Pulmonary artery endothelial cell (primary cell): ENCODE measurements around the gene SMIM14. TPM values are rescaled to one million over a fixed set of nuclear protein-coding genes. Genes with fewer than 3 reads are reported as not detected.
"Not testable (repeated sequence)": the region's sequence is repeated elsewhere in the genome, so short reads cannot be mapped to it uniquely, and the experiment has no call there.

Experiments
- DNase-seq: peaks from one replicate; pipeline ENCODE4 v3.0.0-alpha.2; 2011; ENCODE audit warnings: low read depth, low spot score
- total RNA-seq: library from RNA; depleted of rRNA; stranded (reverse); fragments of >200 nt; gene quantifications from 2 replicates; pipeline ENCODE4 v1.2.3, GENCODE V29; 2014

Gene SMIM14
- total RNA-seq, 1 donor from 2014 or later = 16.0 TPM

GRCh38 chr4:39597695-39598381 lies 40.8 kb downstream of the SMIM14 start:
- no peak for DNase-seq

DNA sequence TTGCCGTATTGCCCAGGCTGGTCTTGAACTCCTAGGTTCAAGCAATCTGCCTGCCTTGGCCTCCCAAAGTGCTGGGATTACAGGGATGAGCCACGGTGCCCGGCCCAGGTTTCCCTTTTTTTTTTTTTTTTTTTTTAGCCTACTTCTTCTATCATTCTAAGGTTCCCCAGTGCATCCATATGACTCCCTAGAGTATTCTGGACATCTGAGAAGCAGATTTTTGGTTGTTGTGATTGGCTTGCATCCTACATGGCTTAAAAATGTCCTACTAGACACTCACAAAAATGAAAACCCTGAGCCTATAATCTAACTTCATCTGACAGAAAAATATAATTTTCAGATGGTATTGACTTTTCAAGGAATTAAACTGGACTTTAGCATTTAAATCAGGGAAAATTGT lies 41.7 kb downstream of the SMIM14 start:
- DNase-seq = no peak

DNA sequence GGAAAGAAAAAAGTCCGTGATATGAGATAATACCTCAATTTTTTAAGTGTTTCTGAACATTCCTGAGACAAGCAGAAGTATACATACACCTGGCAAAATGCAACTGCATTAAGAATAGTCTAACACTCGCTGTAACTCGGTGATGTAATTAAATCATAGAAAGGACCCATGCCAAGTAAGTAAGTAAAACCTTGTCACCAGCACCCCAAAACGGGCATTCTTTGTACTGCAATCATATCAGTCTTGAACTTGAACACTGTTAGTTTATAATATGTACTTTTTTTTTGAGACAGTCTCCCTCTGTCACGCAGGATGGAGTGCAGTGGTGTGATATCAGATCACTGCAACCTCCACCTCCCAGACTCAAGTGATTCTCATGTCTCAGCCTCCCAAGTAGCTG lies 47.4 kb downstream of the SMIM14 start:
- no peak for DNase-seq

- peak; percentile 41 for DNase-seq
Observed at GRCh38 chr4:39587881-39588280, 50.8 kb downstream of the SMIM14 start.

DNA sequence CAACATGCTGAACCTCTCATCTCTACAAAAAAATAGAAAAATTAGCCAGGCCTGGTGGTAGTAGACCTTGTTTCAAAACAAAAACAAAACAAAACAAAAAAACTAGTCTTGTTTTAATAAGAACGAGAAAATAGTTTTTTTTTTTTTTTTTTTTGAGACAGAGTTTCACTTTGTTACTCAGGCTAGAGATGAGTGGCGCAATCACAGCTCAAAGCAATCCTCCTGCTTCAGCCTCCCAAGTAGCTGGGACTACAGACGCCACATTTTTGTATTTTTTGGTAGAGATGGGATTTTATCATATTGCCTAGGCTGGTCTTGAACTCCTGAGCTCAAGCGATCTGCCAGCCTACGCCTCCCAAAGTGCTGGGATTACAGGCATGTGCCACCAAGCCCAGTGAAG lies 63.7 kb downstream of the SMIM14 start:
- no peak for DNase-seq

- DNase-seq = no peak
Observed at GRCh38 chr4:39571504-39571903, 67.2 kb downstream of the SMIM14 start.

DNA sequence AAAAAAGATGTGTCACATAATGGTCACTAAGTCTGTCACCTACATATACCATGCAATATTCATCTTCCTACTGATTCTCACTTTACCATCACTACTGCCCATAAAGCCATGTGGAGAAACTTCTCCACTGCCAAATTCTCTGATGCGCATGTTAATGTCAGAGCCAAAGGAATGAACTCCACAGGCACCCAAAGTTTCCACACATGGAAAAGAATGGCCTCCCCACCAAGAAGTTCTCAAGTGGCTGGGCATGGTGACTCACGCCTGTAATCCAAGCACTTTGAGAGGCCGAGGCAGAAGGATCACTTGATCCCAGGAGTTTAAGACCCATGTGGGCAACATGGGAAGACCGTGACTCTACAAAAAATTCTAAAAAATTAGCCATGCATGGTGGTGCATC lies 67.6 kb downstream of the SMIM14 start:
- no peak for DNase-seq

DNA sequence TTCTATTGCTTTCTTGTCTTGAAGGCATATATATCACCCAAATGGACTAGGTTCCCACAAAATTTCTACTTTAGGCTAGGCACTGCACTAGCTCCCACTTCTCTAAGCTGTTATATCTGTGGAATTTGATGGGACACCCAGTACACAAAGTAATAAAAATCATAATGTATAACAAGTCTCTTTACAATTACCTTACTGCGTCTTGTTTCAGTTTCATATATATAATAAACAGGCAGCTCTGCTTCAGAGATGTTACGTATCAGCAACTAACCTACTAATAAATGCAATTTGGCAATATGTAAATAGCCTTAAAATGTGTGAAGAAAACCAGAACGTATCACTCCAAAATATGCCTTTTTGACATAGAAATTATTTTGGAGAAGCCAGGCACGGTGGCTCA lies 69.5 kb downstream of the SMIM14 start:
- no peak for DNase-seq

- no peak for DNase-seq
Observed at GRCh38 chr4:39568805-39569204, 69.9 kb downstream of the SMIM14 start.

DNA sequence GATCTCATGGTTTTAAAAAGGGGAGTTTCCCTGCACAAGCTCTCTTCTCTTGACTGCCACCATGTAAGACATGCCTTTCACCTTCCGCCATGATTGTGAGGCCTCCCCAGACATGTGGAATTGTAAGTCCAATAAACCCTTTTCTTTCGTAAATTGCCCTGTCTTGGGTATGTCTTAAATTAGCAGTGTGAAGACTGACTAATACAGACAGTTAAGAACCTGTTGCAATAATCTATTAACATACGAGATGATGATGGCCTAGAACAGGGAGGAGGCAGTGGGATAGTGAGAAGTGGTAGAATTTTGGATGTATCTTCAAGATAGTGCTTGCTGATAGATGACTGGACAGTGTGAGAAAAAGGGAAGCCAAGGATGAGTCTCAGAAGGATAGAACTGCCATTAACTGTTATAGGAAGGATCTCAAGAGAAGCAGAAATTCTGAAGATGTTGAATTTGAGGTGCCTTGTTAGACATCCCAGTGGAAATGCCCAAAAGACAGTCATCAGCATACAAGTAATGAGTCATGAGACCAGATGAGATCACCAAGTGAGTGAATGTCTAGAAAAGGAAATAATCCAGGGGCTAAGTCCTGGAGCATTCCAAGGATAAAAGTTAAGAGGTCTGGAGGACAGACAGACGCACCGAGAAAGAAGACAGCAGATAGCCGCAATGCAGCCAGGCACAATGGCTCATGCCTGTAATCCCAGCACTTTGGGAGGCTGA lies 72.6 kb downstream of the SMIM14 start:
- peak; percentile 35 for DNase-seq

DNA sequence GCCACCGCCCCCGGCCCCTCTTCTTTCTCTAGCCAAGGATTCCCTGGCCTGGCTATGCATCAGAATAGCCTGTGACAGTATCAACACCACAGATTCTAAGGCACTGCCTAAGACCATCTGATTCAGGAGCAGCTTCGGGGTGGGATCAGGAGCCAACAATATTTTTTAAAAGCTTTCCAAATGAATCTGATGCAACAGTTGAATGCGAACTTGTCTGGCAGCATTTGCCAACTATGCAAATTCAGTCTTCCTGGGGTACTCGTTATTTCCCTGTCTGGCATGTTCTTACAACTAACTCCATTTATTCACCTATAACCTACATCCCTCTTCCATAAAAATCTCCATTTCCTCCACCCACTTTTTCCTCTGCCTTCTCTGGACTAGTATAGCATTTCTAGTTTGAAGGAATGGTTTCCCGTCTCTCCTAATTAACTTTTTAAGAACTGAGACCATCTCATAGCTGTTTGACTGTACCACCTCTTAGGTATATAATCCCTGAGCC lies 75.3 kb downstream of the SMIM14 start:
- no peak for DNase-seq

DNA sequence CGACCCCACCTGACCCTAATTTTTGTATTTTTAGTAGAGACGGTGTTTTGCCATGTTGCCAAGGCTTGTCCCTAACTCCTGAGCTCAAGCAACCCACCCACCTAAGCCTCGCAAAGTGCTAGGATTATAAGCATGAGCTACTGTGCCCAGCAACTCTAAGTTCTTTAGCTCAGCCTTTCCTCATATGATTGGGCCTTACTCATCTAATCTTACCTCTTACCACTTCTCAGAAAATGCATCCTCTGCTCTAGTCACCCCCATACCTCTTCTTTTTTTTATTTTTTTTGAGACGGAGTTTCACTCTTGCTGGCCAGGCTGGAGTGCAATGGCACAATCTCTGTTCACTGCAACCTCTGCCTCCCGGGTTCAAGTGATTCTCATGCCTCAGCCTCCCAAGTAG lies 75.9 kb downstream of the SMIM14 start:
- DNase-seq = no peak

- DNase-seq = no peak
Observed at GRCh38 chr4:39559626-39560025, 79.0 kb downstream of the SMIM14 start.

GRCh38 chr4:39555472-39555871 lies 83.2 kb downstream of the SMIM14 start:
- DNase-seq = no peak

- no peak for DNase-seq
Observed at GRCh38 chr4:39548425-39549067, 90.1 kb downstream of the SMIM14 start.

DNA sequence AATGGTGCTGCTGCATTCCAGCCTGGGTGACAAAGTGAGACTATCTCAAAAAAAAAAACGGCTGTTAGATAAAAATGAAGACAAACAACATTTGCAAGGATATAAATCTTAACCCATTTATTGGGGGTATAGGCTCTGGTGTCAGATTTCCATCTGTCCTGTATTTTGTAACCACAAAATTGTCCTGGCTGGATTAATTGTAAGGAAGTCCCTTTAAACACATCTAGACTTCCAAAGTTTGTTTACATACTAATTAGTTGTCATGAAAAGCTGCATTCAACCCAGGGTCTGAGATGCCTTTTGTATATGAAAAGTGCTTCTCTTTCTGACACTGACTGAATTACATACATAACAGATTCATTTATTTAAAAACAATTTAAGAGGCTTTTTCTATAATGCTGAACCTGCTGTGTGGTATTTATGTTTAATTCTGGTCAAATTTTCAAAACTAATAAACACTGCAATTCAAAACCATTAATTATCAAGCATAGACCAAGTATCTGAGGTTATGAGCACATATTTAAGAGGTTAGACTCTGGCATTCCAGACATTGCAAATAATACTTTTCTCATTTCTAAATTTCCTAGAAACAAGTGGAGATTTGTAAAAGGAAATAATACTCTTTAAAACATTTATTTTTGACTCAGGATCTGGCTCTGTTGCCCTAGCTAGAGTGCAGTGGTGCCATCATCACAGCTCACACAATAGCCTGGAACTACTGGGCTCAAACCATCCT lies 93.9 kb downstream of the SMIM14 start:
- no peak for DNase-seq

DNA sequence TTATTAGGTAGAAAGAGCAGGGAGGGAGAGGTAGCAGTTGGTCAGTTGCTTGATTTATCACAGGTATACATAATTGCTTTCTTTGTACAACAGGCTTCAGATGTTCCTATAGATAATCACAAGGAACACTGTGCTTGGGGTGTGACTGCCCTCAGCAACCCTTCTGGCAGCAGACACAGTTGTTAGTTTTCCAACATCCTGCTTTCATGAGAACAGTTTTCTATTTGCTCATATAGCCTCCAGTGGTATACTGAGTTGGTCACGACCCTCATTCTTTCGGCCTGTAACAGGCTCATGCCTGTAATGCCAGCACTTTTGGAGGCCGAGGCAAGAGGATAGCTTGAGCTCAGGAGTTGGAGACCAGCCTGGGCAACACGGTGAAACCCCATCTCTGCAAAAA lies 94.6 kb downstream of the SMIM14 start:
- not testable (repeated sequence) for DNase-seq

DNA sequence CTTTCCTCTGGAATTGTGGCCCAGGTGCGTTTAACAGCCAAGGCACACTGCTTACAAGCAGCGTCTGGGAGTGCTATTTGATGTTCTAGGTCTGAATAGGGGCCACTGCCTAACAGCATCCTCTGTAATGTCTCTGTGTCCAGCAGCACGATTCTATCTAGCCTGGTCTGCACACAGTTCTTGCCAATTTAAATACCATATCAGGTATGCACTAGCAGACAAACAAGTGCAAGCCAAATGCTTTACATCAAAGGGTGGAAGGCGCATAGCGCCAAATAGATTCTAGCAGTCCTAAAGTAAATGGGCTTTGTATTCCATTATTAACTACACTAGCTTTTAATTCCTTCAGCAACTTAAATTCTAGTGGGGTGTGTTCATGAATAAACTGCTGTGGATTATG lies 95.6 kb downstream of the SMIM14 start:
- no peak for DNase-seq

GRCh38 chr4:39542611-39543012 lies 96.1 kb downstream of the SMIM14 start:
- DNase-seq = no peak

GRCh38 chr4:39541987-39542610 lies 96.6 kb downstream of the SMIM14 start:
- no peak for DNase-seq

DNA sequence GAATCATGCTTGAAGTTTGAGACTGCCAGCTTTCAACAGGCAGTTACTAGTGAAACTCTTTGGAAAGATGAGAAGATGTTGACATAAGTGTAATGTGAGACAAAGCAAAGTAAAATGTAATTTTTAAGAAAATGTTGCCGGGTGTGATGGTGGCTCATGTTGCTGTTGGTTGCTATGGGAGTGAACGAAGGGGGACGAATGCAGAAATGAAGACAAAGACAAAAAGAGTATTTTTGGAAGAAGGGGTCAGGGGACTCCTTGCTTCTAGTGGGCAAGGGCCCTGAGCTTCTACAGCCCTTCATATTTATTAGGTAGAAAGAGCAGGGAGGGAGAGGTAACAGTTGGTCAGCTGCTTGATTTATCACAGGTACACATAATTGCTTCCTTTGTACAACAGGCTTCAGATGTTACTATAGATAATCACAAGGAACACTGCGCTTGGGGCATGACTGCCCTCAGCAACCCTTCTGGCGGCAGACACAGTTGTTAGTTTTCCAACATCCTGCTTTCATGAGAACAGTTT lies 99.5 kb downstream of the SMIM14 start:
- no peak for DNase-seq
